Spleen (tissue), 7 donors: ENCODE data around the gene ABHD5.

Experiments used
- POLR2A ChIP-seq, 3 donors: fragments of 450-650 bp; IDR thresholded peaks; one replicate each; pipeline ENCODE4 v1.5.1; 2017; ENCODE audit warnings: antibody characterized with exemption in 3 of 3, mild to moderate bottlenecking in 1 of 3
- TF ChIP-seq, protein P1 (sequence below), 11 experiments: fragments of 200-600 bp in 7 of 11; fragments of 450-650 bp in 4 of 11; sonication (generic) in 4 of 11; IDR thresholded peaks in 8 of 11; conservative IDR thresholded peaks in 3 of 11; 1 replicate in 7 of 11; 2 replicates in 4 of 11; pipeline versions ENCODE4 v1.4.0 to v1.8.0; 2016 to 2021; ENCODE audit warnings: antibody characterized with exemption in 11 of 11, inconsistent platforms in 4 of 11, mild to moderate bottlenecking in 1 of 11
- donor health status: DM: no; HTN: no; CAD: no; lungs with moderate emphysema.
- donor health status: DM: no; HTN: no; CAD: no.
- donor health status: DM: no; HTN: no; CAD: no.

- no peak for TF ChIP-seq POLR2A (IDR thresholded peaks at IDR 0.05)
- TF ChIP-seq, protein P1, sequence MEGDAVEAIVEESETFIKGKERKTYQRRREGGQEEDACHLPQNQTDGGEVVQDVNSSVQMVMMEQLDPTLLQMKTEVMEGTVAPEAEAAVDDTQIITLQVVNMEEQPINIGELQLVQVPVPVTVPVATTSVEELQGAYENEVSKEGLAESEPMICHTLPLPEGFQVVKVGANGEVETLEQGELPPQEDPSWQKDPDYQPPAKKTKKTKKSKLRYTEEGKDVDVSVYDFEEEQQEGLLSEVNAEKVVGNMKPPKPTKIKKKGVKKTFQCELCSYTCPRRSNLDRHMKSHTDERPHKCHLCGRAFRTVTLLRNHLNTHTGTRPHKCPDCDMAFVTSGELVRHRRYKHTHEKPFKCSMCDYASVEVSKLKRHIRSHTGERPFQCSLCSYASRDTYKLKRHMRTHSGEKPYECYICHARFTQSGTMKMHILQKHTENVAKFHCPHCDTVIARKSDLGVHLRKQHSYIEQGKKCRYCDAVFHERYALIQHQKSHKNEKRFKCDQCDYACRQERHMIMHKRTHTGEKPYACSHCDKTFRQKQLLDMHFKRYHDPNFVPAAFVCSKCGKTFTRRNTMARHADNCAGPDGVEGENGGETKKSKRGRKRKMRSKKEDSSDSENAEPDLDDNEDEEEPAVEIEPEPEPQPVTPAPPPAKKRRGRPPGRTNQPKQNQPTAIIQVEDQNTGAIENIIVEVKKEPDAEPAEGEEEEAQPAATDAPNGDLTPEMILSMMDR (IDR thresholded peaks at IDR 0.05 in 8 of 11, conservative IDR thresholded peaks at IDR 0.05 in 3 of 11) = no peak
Measured at GRCh38 chr3:43709022-43709421, 18.3 kb downstream of the ABHD5 start.
